PC-9 (cell line): ENCODE results near the gene AKT1S1. TPM values are rescaled to one million over a fixed set of nuclear protein-coding genes. Genes with fewer than 3 reads are reported as not detected.

Experiments used
- BruUV-seq: library from RNA; stranded (reverse); fragments of 400-500 nt; replicated peaks from 2 replicates; lab custom pipeline; 2021; lab: Mats Ljungman, UMichigan
- CTCF ChIA-PET: fragments of 300-600 bp; sonication (Branson Sonifier 250); formaldehyde crosslinking; loops from one replicate; lab custom pipeline; 2022; ENCODE audit warnings: antibody characterized with exemption; lab: Charles Lee
- POLR2A ChIA-PET: fragments of 300-600 bp; sonication (Branson Sonifier 250); formaldehyde crosslinking; loops from one replicate; lab custom pipeline; 2022; ENCODE audit warnings: antibody characterized with exemption; ENCODE audit not compliant: unreplicated experiment; lab: Charles Lee
- DNase-seq, 2 experiments: peaks; one replicate each; pipeline versions ENCODE4 v3.0.0 to v3.0.0-alpha.2; 2015 to 2022; ENCODE audit warnings: mixed read lengths in 1 of 2
- H2AFZ ChIP-seq: fragments of 200-600 bp; sonication (generic); 2 replicates; pipeline ENCODE4 v1.8.1; 2017; ENCODE audit warnings: antibody characterized with exemption
- H3F3A ChIP-seq: fragments of 200-600 bp; sonication (generic); 2 replicates; pipeline ENCODE4 v1.8.1; 2017; ENCODE audit warnings: antibody characterized with exemption, mild to moderate bottlenecking, low read depth; ENCODE audit not compliant: insufficient read depth
- H3K27ac ChIP-seq: fragments of 200-600 bp; sonication (generic); 2 replicates; pipeline ENCODE4 v1.6.1; 2016; ENCODE audit warnings: mixed run types
- H3K27me3 ChIP-seq: fragments of 200-600 bp; sonication (generic); 2 replicates; pipeline ENCODE4 v1.6.1; 2016; ENCODE audit warnings: low read depth, mixed run types; ENCODE audit not compliant: insufficient read depth
- H3K36me3 ChIP-seq: fragments of 200-600 bp; sonication (generic); 2 replicates; pipeline ENCODE4 v1.6.1; 2016; ENCODE audit warnings: low read depth, mixed run types
- H3K4me1 ChIP-seq: fragments of 200-600 bp; sonication (generic); replicated peaks from 2 replicates; pipeline ENCODE4 v1.6.1; 2016; ENCODE audit warnings: mixed run types; ENCODE audit not compliant: insufficient read depth
- H3K4me2 ChIP-seq: fragments of 200-600 bp; sonication (generic); 2 replicates; pipeline ENCODE4 v1.6.1; 2017; ENCODE audit warnings: mixed run types
- H3K4me3 ChIP-seq: fragments of 200-600 bp; sonication (generic); 2 replicates; pipeline ENCODE4 v1.6.1; 2016; ENCODE audit warnings: mixed run types
- H3K79me2 ChIP-seq: fragments of 200-600 bp; sonication (generic); 2 replicates; pipeline ENCODE4 v1.6.1; 2017; ENCODE audit warnings: low read depth, mixed run types
- H3K9me2 ChIP-seq: fragments of 200-600 bp; sonication (generic); 2 replicates; pipeline ENCODE4 v1.8.1; 2017; ENCODE audit warnings: mild to moderate bottlenecking; ENCODE audit not compliant: insufficient read depth
- H3K9me3 ChIP-seq: fragments of 200-600 bp; sonication (generic); 2 replicates; pipeline ENCODE4 v1.8.1; 2016; ENCODE audit warnings: low read depth; ENCODE audit not compliant: insufficient read depth
- H4K20me1 ChIP-seq: fragments of 200-600 bp; sonication (generic); 2 replicates; pipeline ENCODE4 v1.8.1; 2017; ENCODE audit not compliant: insufficient read depth
- EZH2 ChIP-seq: fragments of 200-600 bp; sonication (generic); IDR thresholded peaks from 2 replicates; pipeline ENCODE4 v1.8.0; 2017; ENCODE audit warnings: antibody characterized with exemption, low read depth
- intact Hi-C: fragments of 100-400 bp; cut with micrococcal nuclease; formaldehyde crosslinking; loops from one replicate; pipeline ENCODE4 v1.10.0; 2022; ENCODE audit not compliant: unreplicated experiment
- total RNA-seq: library from RNA; stranded (reverse); gene quantifications from 2 replicates; pipeline ENCODE4 v1.2.3, GENCODE V29; 2021
- TF ChIP-seq, protein P1 (sequence below): fragments of 200-600 bp; sonication (generic); conservative IDR thresholded peaks from 2 replicates; pipeline ENCODE4 v1.6.1; 2017; ENCODE audit warnings: mixed run types, antibody characterized with exemption, mild to moderate bottlenecking, moderate library complexity

AKT1S1 gene
- total RNA-seq, 1 experiment from 2014 or later: 143 TPM

DNA sequence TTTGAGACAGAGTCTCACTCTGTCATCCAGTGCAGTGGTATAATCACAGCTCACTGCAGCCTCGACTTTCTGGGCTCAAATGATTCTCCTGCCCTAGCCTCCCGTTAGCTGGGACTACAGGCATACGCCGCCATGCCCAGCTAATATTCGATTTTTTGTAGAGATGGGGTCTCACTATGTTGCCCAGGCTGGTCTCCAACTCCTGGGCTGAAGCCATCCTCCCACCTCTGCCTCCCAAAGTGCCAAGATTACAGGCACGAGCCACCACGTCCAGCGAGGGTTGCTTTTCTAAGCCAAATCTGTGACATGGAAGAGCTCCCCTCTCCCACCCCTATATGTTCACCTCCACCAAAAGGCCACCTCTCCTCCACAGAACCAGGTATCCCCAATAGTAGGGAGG lies 40.9 kb upstream of the AKT1S1 start:
- H3K4me1 ChIP-seq: no peaks in the 10 kb centered on the region
- H3K27ac ChIP-seq: no peak overlapping the region
- H3K4me2 ChIP-seq: no peak overlapping the region
- BruUV-seq: no TSS peak
- peaks cover 29% of the 10 kb centered on the region for H3F3A ChIP-seq
- CTCF ChIA-PET: no interaction called here
- peaks cover 41% of the 10 kb centered on the region for H3K36me3 ChIP-seq
- POLR2A ChIA-PET: no interaction called here
- no peak for TF ChIP-seq EZH2
- TF ChIP-seq, protein P1, sequence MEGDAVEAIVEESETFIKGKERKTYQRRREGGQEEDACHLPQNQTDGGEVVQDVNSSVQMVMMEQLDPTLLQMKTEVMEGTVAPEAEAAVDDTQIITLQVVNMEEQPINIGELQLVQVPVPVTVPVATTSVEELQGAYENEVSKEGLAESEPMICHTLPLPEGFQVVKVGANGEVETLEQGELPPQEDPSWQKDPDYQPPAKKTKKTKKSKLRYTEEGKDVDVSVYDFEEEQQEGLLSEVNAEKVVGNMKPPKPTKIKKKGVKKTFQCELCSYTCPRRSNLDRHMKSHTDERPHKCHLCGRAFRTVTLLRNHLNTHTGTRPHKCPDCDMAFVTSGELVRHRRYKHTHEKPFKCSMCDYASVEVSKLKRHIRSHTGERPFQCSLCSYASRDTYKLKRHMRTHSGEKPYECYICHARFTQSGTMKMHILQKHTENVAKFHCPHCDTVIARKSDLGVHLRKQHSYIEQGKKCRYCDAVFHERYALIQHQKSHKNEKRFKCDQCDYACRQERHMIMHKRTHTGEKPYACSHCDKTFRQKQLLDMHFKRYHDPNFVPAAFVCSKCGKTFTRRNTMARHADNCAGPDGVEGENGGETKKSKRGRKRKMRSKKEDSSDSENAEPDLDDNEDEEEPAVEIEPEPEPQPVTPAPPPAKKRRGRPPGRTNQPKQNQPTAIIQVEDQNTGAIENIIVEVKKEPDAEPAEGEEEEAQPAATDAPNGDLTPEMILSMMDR: no peak
- H3K9me3 ChIP-seq: no peaks in the 10 kb centered on the region
- no peak overlapping the region for H2AFZ ChIP-seq
- peaks cover 82% of the 10 kb centered on the region for H4K20me1 ChIP-seq
- H3K4me3 ChIP-seq: no peak overlapping the region
- intact Hi-C loops: no loop called here
- DNase-seq: no peak
- no peaks in the 10 kb centered on the region for H3K9me2 ChIP-seq
- H3K27me3 ChIP-seq: no peaks in the 10 kb centered on the region
- peaks cover 60% of the 10 kb centered on the region for H3K79me2 ChIP-seq

DNA sequence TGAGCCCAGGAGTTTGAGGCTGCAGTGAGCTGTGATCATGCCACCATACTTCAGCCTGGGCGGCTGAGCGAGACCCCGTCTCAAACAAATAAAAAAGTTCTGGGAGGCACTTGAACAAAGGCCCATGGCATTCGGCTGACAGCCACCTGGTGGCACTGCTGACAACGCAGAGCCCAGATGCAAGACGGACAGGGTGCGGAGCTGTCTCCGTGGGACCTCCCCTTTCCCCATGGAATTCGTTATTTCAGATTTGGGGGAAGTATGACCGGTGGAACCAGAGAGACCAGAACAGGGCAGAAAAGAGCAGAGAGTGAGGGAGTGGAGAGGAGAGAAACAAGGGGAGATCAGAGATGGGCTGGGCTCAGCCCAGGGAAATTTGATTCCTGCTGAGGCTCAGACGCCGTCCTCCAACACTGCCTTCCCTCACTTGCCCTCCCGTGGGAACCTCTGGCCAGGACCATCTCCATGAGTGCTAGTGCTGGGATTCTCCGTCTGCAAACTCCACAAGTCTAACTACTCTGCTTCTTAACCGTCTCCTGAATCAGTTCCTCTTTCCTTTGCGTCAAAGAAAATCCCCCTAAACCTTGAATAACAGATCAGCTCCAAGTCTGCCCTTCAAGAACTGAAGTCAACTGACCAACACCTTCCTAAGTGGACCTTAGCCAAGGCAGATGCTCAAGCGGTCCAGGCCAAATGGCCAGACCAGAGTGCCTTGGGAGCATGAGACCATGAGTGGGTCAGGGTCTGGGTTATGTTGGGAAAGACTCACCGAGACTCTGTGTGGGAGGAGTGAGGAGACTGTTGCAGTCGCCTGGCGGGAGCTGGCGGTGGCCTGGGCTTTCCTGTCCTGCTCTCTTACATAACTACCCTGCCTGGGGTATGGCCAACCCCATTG lies 39.9 kb upstream of the AKT1S1 start:
- no peak overlapping the region for H3K27ac ChIP-seq
- H3F3A ChIP-seq: peaks cover 29% of the 10 kb centered on the region
- no peak for TF ChIP-seq EZH2
- TF ChIP-seq, protein P1: peak; percentile 34; the same call in 1 of the 2 replicates
- BruUV-seq: no TSS peak
- ChIA-PET POLR2A (no interaction called here), CTCF (no interaction called here)
- no peak for DNase-seq
- H3K4me3 ChIP-seq: no peak overlapping the region
- no peak overlapping the region for H3K4me2 ChIP-seq
- intact Hi-C loops: no loop called here
- H2AFZ ChIP-seq: no peak overlapping the region
- peaks cover 49% of the 10 kb centered on the region for H3K36me3 ChIP-seq
- H3K79me2 ChIP-seq: peaks cover 50% of the 10 kb centered on the region
- peaks cover 77% of the 10 kb centered on the region for H4K20me1 ChIP-seq
- H3K27me3 ChIP-seq: no peaks in the 10 kb centered on the region
- H3K9me3 ChIP-seq: no peaks in the 10 kb centered on the region
- H3K4me1 ChIP-seq: no peaks in the 10 kb centered on the region
- H3K9me2 ChIP-seq: no peaks in the 10 kb centered on the region

DNA sequence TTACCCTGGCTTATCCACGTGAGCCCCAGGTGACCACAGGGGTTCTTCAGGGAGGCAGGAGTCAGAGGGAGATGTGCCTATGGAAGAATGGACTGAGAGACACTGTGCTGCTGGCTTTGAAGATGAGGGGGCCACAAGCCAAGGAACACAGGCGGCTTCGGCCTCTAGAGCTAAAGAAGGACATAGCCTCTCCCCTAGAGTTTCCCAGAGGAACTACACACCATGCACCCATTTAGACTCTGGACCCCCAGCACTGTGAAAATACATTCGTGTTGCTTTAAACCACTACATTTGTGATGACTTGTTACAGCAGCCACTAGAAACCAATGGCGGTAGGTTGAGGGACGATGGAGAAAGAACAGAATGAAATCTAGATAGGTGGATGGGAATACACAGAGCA lies 38.1 kb upstream of the AKT1S1 start:
- no peaks in the 10 kb centered on the region for H3K27me3 ChIP-seq
- H3K9me3 ChIP-seq: no peaks in the 10 kb centered on the region
- CTCF ChIA-PET: no interaction called here
- peaks cover 64% of the 10 kb centered on the region for H4K20me1 ChIP-seq
- peaks cover 41% of the 10 kb centered on the region for H3K79me2 ChIP-seq
- no peaks in the 10 kb centered on the region for H3K9me2 ChIP-seq
- no peaks in the 10 kb centered on the region for H3K4me1 ChIP-seq
- H3F3A ChIP-seq: peaks cover 33% of the 10 kb centered on the region
- H3K4me3 ChIP-seq: no peak overlapping the region
- intact Hi-C loops: no loop called here
- H2AFZ ChIP-seq: no peak overlapping the region
- no peak overlapping the region for H3K27ac ChIP-seq
- peaks cover 49% of the 10 kb centered on the region for H3K36me3 ChIP-seq
- no TSS peak for BruUV-seq
- TF ChIP-seq, protein P1: peak; percentile 34; the same call in 1 of the 2 replicates
- no peak for TF ChIP-seq EZH2
- POLR2A ChIA-PET: interaction anchor here (0.6 kb wide), 1 partner anchor 323 kb away, joined by 6 read pairs; no protein-coding TSS in a partner anchor
- H3K4me2 ChIP-seq: no peak overlapping the region
- DNase-seq: no peak
